Left hindlimb (tissue), 1 donor: ENCODE measurements around the gene HECTD4.
"Not testable (repeated sequence)": the region's sequence is repeated elsewhere in the genome, so short reads cannot be mapped to it uniquely, and the experiment has no call there.

ENCODE experiments used
- DNase-seq: peaks from one replicate; pipeline ENCODE4 v3.0.0-alpha.2; 2018

Gene HECTD4

GRCh38 chr12:112170971-112171596, 211.1 kb downstream of the HECTD4 start:
- no peak for DNase-seq

GRCh38 chr12:112170376-112170775, 211.9 kb downstream of the HECTD4 start:
- no peak for DNase-seq

GRCh38 chr12:112169966-112170365, 212.3 kb downstream of the HECTD4 start:
- DNase-seq = no peak

GRCh38 chr12:112169161-112169872, 212.9 kb downstream of the HECTD4 start:
- DNase-seq = no peak

GRCh38 chr12:112168561-112168971, 213.7 kb downstream of the HECTD4 start:
- no peak for DNase-seq

- no peak for DNase-seq
These were observed 214.3 kb downstream of the HECTD4 start for GRCh38 chr12:112167718-112168525.

GRCh38 chr12:112167031-112167461, 215.2 kb downstream of the HECTD4 start:
- no peak for DNase-seq

GRCh38 chr12:112166051-112167015, 215.9 kb downstream of the HECTD4 start:
- DNase-seq = no peak

GRCh38 chr12:112165624-112166023, 216.6 kb downstream of the HECTD4 start:
- DNase-seq = no peak

- DNase-seq = no peak
These were observed 218.1 kb downstream of the HECTD4 start for GRCh38 chr12:112164011-112164660.

- DNase-seq = no peak
These were observed 218.7 kb downstream of the HECTD4 start for GRCh38 chr12:112163471-112163991.

GRCh38 chr12:112163056-112163455, 219.2 kb downstream of the HECTD4 start:
- no peak for DNase-seq

GRCh38 chr12:112162241-112162790, 219.9 kb downstream of the HECTD4 start:
- DNase-seq = no peak

- no peak for DNase-seq
These were observed 220.5 kb downstream of the HECTD4 start for GRCh38 chr12:112161711-112162110.

- no peak for DNase-seq
These were observed 221.6 kb downstream of the HECTD4 start for GRCh38 chr12:112160611-112161010.

- no peak for DNase-seq
These were observed 223.1 kb downstream of the HECTD4 start for GRCh38 chr12:112159146-112159541.

GRCh38 chr12:112158461-112159145, 223.6 kb downstream of the HECTD4 start:
- DNase-seq = not testable (repeated sequence)

- DNase-seq = no peak
These were observed 228.4 kb downstream of the HECTD4 start for GRCh38 chr12:112153893-112154219.

- no peak for DNase-seq
These were observed 228.9 kb downstream of the HECTD4 start for GRCh38 chr12:112153181-112153892.
